Heart left ventricle (tissue), 13 donors: ENCODE measurements around the gene RPL11.

Experiments
- CTCF ChIP-seq, 12 donors: fragments of 200-600 bp; sonication (generic) in 4 of 12; IDR thresholded peaks; one replicate each; pipeline versions ENCODE4 v1.5.0 to v1.8.0; 2018 to 2022; ENCODE audit warnings: antibody characterized with exemption in 12 of 12, mild to moderate bottlenecking in 5 of 12
- POLR2A ChIP-seq, 2 donors: fragments of 450-650 bp; IDR thresholded peaks; one replicate each; pipeline ENCODE4 v1.6.1; 2017; ENCODE audit warnings: antibody characterized with exemption in 2 of 2, mild to moderate bottlenecking in 2 of 2, moderate library complexity in 2 of 2
- donor health status: ischemic (EF 13 %, LVEDD 7.1; RV severe dilation, severe dysfunction).
- donor health status: DM: no; HTN: yes; CAD: no.
- donor health status: DM: no; HTN: no; CAD: no.
- donor health status: ischemic (EF 25% LVEDD 6.9; RV normal size, moderate dysfunction).
- donor health status: ischemic (EF 25% LVEDD 5.7; RV mildly dilated, moderate dysfunction).
- donor health status: ischemic (EF 35%, LVEDD 5.7; RV mildly dilated, moderate dysfunction).
- donor health status: nonischemic (EF 11% LVEDD 7.7; RV severe dilation, severe dysfunction).
- donor health status: DM: yes; HTN: yes; CAD: no.
- donor health status: PGD.
- donor health status: ischemic (EF 29% LVEDD 5.4; RV normal size, mild dysfunction).
- donor health status: nonischemic (EF 23%, LVEDD 6.1; RV moderate dilation, normal function).

- TF ChIP-seq POLR2A (IDR thresholded peaks at IDR 0.05): no peak
- TF ChIP-seq CTCF (IDR thresholded peaks at IDR 0.05): no peak
These were observed 41.1 kb upstream of the RPL11 start for GRCh38 chr1:23650344-23650990.
